Muscle of leg (tissue), 11 donors: ENCODE results near the gene CTTN. TPM values are rescaled to one million over a fixed set of nuclear protein-coding genes. Genes with fewer than 3 reads are reported as not detected.
"Not testable (repeated sequence)": the region's sequence is repeated elsewhere in the genome, so short reads cannot be mapped to it uniquely, and the experiment has no call there.

Experiments
- DNase-seq: peaks from one replicate; pipeline ENCODE4 v3.0.0; 2013
- H3K27ac ChIP-seq: one replicate; pipeline ENCODE4 v1.5.1; 2013; ENCODE audit warnings: mild to moderate bottlenecking, low read length, control low read depth
- H3K27me3 ChIP-seq: one replicate; pipeline ENCODE4 v1.6.1; 2013; ENCODE audit warnings: low read length; ENCODE audit not compliant: control insufficient read depth, insufficient read depth
- H3K36me3 ChIP-seq: one replicate; pipeline ENCODE4 v1.6.1; 2013; ENCODE audit warnings: low read length; ENCODE audit not compliant: control insufficient read depth, insufficient read depth
- H3K4me1 ChIP-seq: one replicate; pipeline ENCODE4 v1.6.1; 2013; ENCODE audit warnings: low read length; ENCODE audit not compliant: control insufficient read depth, insufficient read depth
- H3K4me3 ChIP-seq: one replicate; pipeline ENCODE4 v1.5.1; 2013; ENCODE audit warnings: low read length, control low read depth
- H3K9me3 ChIP-seq: replicated peaks from 2 replicates; pipeline ENCODE4 v1.6.1; 2013; ENCODE audit warnings: low read depth, low read length; ENCODE audit not compliant: control insufficient read depth
- WGBS: methylation state at CpG from one replicate; pipeline ENCODE4 v1.1.5; 2013; ENCODE audit warnings: missing lambda C conversion rate; ENCODE audit not compliant: insufficient coverage; 5-methylcytosine and 5-hydroxymethylcytosine counted together
- polyA plus RNA-seq, 8 donors: library from polyadenylated mRNA; unstranded; fragments of 120-200 nt; gene quantifications; one replicate each; pipeline versions ENCODE4 v1.2.1 to v1.2.3, GENCODE V29; 2013; ENCODE audit warnings: inconsistent platforms in 1 of 8, low replicate concordance in 1 of 8; ENCODE audit not compliant: insufficient read length in 8 of 8, insufficient read depth in 1 of 8
- total RNA-seq: library from RNA; stranded (reverse); fragments of 120-200 nt; gene quantifications from one replicate; pipeline ENCODE4 v1.2.4, GENCODE V29; 2013

The CTTN gene
- total and polyA plus RNA-seq, 9 donors, result 78.1 to 126 (median 109) TPM

GRCh38 chr11:70445605-70446004 is 47.3 kb downstream of the CTTN start:
- WGBS, result 73% methylated on average over 6 of the region's 7 CpGs
- Histone ChIP-seq H3K27me3 (no peaks in the 10 kb centered on the region), H3K9me3 (peaks cover 12% of the 10 kb centered on the region)

DNA sequence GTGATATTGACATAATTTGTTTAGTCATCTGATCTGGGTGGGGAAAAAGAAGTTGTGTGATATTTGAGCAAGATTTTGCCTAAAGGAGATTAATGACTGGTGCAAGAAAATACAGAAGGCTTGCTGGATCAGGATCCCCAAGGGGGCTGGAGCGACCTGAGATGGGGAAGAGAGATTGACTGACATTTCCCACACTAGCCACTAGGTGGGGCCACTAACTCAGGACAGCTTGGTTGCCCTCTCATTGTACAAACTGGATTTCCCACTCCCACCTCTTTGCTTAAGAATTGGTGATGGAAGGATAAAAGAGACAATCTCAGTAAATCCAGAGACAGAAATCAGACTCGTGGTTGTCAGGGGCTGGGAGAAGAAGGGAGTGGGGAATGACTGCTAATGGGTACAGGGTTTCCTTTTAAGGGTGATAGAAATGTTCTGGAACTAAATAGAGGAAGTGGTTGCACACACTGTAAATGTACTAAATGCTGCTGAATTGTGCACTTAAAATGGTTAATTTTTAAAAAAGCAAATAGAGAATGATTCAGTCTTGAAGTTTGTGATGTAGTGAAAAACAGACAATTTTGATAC is 50.7 kb downstream of the CTTN start:
- Histone ChIP-seq H3K27ac (no peak overlapping the region), H3K36me3 (no peaks in the 10 kb centered on the region), H3K27me3 (no peaks in the 10 kb centered on the region), H3K4me3 (no peak overlapping the region), H3K9me3 (peaks cover 12% of the 10 kb centered on the region), H3K4me1 (no peaks in the 10 kb centered on the region)
- 40% methylated on average over 1 of the region's 2 CpGs for WGBS
- no peak for DNase-seq

More at GRCh38 chr11:70445605-70446004, 47.3 kb downstream of the CTTN start:
- H3K4me1 ChIP-seq, result no peaks in the 10 kb centered on the region
- no peak for DNase-seq
- no peak overlapping the region for H3K4me3 ChIP-seq
- H3K27ac ChIP-seq, result no peak overlapping the region
- H3K36me3 ChIP-seq, result no peaks in the 10 kb centered on the region

- H3K27ac ChIP-seq, result no peak overlapping the region
- DNase-seq, result no peak
- WGBS, result 54% methylated on average over 6 of the region's 9 CpGs
- H3K4me1 ChIP-seq, result no peaks in the 10 kb centered on the region
- H3K36me3 ChIP-seq, result no peaks in the 10 kb centered on the region
- H3K4me3 ChIP-seq, result no peak overlapping the region
- peaks cover 5% of the 10 kb centered on the region for H3K9me3 ChIP-seq
- no peaks in the 10 kb centered on the region for H3K27me3 ChIP-seq
Measured at GRCh38 chr11:70454197-70454767, 56.0 kb downstream of the CTTN start.

DNA sequence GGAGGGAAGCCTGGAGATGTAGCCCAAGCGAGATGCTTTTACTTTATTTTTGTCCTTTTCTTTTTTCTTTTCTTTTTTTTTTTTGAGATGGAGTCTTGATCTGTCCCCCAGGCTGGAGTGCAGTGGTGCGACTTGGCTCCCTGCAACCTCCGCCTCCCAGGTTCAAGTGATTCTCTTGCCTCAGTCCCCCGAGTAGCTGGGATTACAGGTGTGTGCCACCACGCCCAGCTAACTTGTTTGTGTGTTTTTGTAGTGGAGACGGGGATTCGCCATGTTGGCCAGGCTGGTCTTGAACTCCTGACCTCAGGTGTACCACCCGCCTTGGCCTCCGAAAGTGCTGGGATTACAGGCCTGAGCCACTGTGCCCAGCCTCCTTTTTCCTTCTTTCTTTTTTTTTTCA is 56.5 kb downstream of the CTTN start:
- DNase-seq, H3K27ac ChIP-seq: not testable (repeated sequence)
- 100% methylated on average over 2 of the region's 9 CpGs for WGBS

GRCh38 chr11:70455354-70455753 is 57.0 kb downstream of the CTTN start:
- DNase-seq, result no peak

More for the DNA sequence above, 56.5 kb downstream of the CTTN start:
- not testable (repeated sequence) for H3K9me3 ChIP-seq, H3K36me3 ChIP-seq, H3K27me3 ChIP-seq, H3K4me3 ChIP-seq, H3K4me1 ChIP-seq

DNA sequence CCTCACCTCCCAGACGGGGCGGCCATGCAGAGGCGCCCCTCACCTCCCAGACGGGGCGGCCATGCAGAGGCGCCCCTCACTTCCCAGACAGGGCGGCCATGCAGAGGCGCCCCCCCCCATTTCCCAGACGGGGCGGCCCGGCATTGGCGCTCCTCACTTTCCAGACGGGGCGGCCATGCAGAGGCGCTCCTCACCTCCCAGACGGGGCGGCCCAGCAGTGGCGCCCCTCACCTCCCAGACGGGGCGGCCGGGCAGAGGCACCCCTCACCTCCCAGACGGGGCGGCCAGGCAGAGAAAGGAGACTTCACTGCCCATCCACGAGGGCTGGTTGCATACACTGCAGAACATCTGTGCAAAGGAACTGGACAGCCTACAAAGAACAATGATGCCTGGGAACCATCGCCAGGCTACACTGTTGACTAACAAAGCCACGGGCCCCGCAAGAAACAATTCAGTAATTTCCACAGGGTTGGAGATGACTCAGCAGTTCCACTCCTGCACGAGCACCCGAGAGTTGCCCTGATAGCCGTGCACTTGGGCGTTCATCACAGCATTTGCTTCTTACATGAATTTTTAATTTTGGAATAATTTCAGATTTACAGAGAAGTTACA is 58.7 kb downstream of the CTTN start:
- WGBS, result 69% methylated on average over 11 of the region's 31 CpGs
- Histone ChIP-seq H3K9me3 (no peaks in the 10 kb centered on the region), H3K4me3 (no peak overlapping the region), H3K4me1 (no peaks in the 10 kb centered on the region), H3K27me3 (peaks cover 3% of the 10 kb centered on the region), H3K36me3 (no peaks in the 10 kb centered on the region), H3K27ac (no peak overlapping the region)
- DNase-seq, result peak; percentile 49

More at GRCh38 chr11:70455354-70455753, 57.0 kb downstream of the CTTN start:
- H3K4me1 ChIP-seq, result no peaks in the 10 kb centered on the region
- no peaks in the 10 kb centered on the region for H3K9me3 ChIP-seq
- H3K27ac ChIP-seq, result no peak overlapping the region
- no CpG with 5 or more reads among the region's 1 CpG for WGBS
- no peaks in the 10 kb centered on the region for H3K27me3 ChIP-seq
- no peaks in the 10 kb centered on the region for H3K36me3 ChIP-seq
- no peak overlapping the region for H3K4me3 ChIP-seq

DNA sequence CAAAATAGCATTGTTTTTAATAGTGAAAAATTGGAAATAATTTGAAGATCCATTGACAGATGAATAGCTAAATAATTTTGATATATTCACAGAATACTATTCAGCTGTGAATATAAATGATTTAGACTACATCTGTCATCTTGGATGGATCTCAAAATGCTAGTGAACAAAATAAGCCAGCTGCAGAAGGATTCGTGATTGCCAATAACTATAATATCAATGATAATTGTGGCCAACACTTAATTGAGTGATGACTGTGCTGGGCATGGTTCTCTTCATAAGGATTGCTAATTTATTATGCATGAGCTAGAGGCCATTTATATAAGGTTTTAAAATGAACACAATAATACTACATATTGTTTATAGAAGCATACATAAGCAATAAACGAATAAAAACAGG is 60.4 kb downstream of the CTTN start:
- no peaks in the 10 kb centered on the region for H3K9me3 ChIP-seq
- H3K36me3 ChIP-seq, result no peaks in the 10 kb centered on the region
- no peak overlapping the region for H3K4me3 ChIP-seq
- no peak overlapping the region for H3K27ac ChIP-seq
- H3K27me3 ChIP-seq, result peaks cover 3% of the 10 kb centered on the region
- DNase-seq, result no peak
- H3K4me1 ChIP-seq, result no peaks in the 10 kb centered on the region
- WGBS, result no CpG with 5 or more reads among the region's 2 CpGs

GRCh38 chr11:70460111-70460510 is 61.8 kb downstream of the CTTN start:
- DNase-seq, result no peak
- Histone ChIP-seq H3K27me3 (peaks cover 3% of the 10 kb centered on the region), H3K4me1 (peaks cover 5% of the 10 kb centered on the region), H3K27ac (no peak overlapping the region), H3K9me3 (no peaks in the 10 kb centered on the region), H3K36me3 (no peaks in the 10 kb centered on the region), H3K4me3 (no peak overlapping the region)
- WGBS, result 58% methylated on average over 2 of the region's 4 CpGs

DNA sequence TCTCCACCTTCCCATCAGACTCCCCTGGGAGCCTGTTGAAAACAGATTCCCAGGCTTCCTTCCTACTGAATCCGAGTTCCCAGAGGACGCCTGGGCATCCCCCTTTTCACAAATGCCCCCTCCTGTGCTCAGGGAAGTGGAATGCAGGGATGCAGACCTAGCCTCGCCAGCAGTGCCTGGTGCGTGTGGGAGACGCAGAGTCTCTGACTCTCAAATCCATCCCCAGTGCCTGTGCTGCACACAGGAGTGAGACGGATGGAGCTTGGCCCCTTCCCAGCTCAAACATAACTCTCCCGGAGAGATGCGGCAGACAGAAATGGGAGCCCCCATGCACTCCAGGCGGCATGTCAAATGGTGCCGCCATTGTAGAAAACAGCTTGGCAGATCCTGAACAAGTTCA is 62.6 kb downstream of the CTTN start:
- peaks cover 3% of the 10 kb centered on the region for H3K27me3 ChIP-seq
- no peaks in the 10 kb centered on the region for H3K36me3 ChIP-seq
- WGBS, result 66% methylated on average over 7 of the region's 10 CpGs
- no peak overlapping the region for H3K4me3 ChIP-seq
- H3K9me3 ChIP-seq, result no peaks in the 10 kb centered on the region
- peaks cover 5% of the 10 kb centered on the region for H3K4me1 ChIP-seq
- no peak overlapping the region for H3K27ac ChIP-seq
- DNase-seq, result no peak

DNA sequence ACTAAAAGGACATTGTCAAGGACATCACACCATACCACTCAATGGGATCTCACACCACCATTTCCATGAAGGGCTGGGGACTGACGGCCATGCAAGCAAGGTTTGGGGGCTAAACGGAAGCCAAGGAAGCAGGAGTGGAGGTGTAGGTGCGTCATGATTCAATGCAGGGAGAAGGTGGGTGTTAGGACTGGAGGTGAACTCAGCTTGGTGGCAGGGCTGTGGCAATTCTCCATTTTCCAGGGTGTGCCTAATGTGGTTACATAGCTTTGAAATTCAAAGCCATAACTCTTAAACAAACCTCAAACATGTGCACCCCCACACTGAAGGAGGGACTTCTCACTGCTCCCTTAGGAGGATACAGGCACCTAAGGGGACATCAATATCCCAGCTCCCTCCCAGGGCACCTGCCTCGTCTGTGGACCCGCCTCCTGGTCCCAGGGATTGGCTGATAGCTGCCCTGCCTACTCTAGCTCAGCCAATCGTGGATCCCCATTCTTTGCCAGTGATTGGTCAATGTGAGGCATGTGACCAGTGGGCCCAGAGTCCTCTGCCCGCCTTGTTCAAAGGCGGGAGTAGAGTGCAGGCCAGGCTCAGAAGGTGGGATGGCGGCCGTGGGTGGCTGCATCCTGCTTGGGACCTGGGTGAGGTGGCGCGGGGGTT is 64.6 kb downstream of the CTTN start:
- DNase-seq, result no peak
- WGBS, result 84% methylated on average over 6 of the region's 12 CpGs
- Histone ChIP-seq H3K36me3 (no peaks in the 10 kb centered on the region), H3K27me3 (peaks cover 3% of the 10 kb centered on the region), H3K9me3 (no peaks in the 10 kb centered on the region), H3K27ac (no peak overlapping the region), H3K4me1 (peaks cover 5% of the 10 kb centered on the region), H3K4me3 (no peak overlapping the region)
